Stimulated activated CD8-positive, alpha-beta memory T cell treated with anti-CD3 and anti-CD28 coated beads, Interleukin-15, amount 100 ng/mL, for 24 hours (primary cell): ENCODE data around the gene CDK1.

ENCODE experiments used
- DNase-seq: peaks from one replicate; pipeline ENCODE4 v3.0.0-alpha.2; 2020; ENCODE audit warnings: low read depth

The CDK1 gene

GRCh38 chr10:60778214-60778970 is at the start of gene CDK1:
Gene CDK1 (plus strand): TSS chr10:60778478. CDS start chr10:60780166, 1,688 bp downstream.
- peak; percentile 75 for DNase-seq

- DNase-seq: no peak
Measured at GRCh38 chr10:60729106-60729505, 49.2 kb upstream of the CDK1 start.

GRCh38 chr10:60731134-60731885 is 47.0 kb upstream of the CDK1 start:
- DNase-seq: no peak

- DNase-seq: no peak
Measured at GRCh38 chr10:60732198-60732806, 46.0 kb upstream of the CDK1 start.

- no peak for DNase-seq
Measured at GRCh38 chr10:60732807-60733516, 45.3 kb upstream of the CDK1 start.

GRCh38 chr10:60733517-60733822 is 44.8 kb upstream of the CDK1 start:
- peak; percentile 2 for DNase-seq

- DNase-seq: no peak
Measured at GRCh38 chr10:60733826-60734225, 44.5 kb upstream of the CDK1 start.

- DNase-seq: no peak
Measured at GRCh38 chr10:60734226-60734625, 44.1 kb upstream of the CDK1 start.

- DNase-seq: no peak
Measured at GRCh38 chr10:60735244-60735643, 43.0 kb upstream of the CDK1 start.

- DNase-seq: no peak
Measured at GRCh38 chr10:60737242-60737641, 41.0 kb upstream of the CDK1 start.

GRCh38 chr10:60739558-60739957 is 38.7 kb upstream of the CDK1 start:
- DNase-seq: no peak

- no peak for DNase-seq
Measured at GRCh38 chr10:60742512-60742911, 35.8 kb upstream of the CDK1 start.

GRCh38 chr10:60747817-60748469 is 30.3 kb upstream of the CDK1 start:
- no peak for DNase-seq

GRCh38 chr10:60753152-60753551 is 25.1 kb upstream of the CDK1 start:
- no peak for DNase-seq

- no peak for DNase-seq
Measured at GRCh38 chr10:60753817-60754216, 24.5 kb upstream of the CDK1 start.

GRCh38 chr10:60757420-60757895 is 20.8 kb upstream of the CDK1 start:
- DNase-seq: no peak

- no peak for DNase-seq
Measured at GRCh38 chr10:60759181-60759580, 19.1 kb upstream of the CDK1 start.

- no peak for DNase-seq
Measured at GRCh38 chr10:60760711-60761210, 17.5 kb upstream of the CDK1 start.

GRCh38 chr10:60762554-60762953 is 15.7 kb upstream of the CDK1 start:
- no peak for DNase-seq

- DNase-seq: no peak
Measured at GRCh38 chr10:60767424-60767823, 10.9 kb upstream of the CDK1 start.

- no peak for DNase-seq
Measured at GRCh38 chr10:60769406-60769805, 8.9 kb upstream of the CDK1 start.
